ENCODE data around the gene ADISSP.

The ADISSP gene

GRCh38 chr20:3802524-3803239, 35.1 kb upstream of the ADISSP start:
- no peak for DNase-seq (ENCODE audit: low read depth)
- TF ChIP-seq, protein P1, sequence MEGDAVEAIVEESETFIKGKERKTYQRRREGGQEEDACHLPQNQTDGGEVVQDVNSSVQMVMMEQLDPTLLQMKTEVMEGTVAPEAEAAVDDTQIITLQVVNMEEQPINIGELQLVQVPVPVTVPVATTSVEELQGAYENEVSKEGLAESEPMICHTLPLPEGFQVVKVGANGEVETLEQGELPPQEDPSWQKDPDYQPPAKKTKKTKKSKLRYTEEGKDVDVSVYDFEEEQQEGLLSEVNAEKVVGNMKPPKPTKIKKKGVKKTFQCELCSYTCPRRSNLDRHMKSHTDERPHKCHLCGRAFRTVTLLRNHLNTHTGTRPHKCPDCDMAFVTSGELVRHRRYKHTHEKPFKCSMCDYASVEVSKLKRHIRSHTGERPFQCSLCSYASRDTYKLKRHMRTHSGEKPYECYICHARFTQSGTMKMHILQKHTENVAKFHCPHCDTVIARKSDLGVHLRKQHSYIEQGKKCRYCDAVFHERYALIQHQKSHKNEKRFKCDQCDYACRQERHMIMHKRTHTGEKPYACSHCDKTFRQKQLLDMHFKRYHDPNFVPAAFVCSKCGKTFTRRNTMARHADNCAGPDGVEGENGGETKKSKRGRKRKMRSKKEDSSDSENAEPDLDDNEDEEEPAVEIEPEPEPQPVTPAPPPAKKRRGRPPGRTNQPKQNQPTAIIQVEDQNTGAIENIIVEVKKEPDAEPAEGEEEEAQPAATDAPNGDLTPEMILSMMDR (IDR thresholded peaks at IDR 0.05; ENCODE audit: control insufficient read depth, extremely low read depth, insufficient read depth) = no peak
- no peak overlapping the region for H3K4me3 ChIP-seq (ENCODE audit: low read depth, low read length)

- DNase-seq (ENCODE audit: low read depth) = no peak
- H3K4me3 ChIP-seq (ENCODE audit: low read depth, low read length) = no peak overlapping the region
- TF ChIP-seq, protein P1 (IDR thresholded peaks at IDR 0.05; ENCODE audit: control insufficient read depth, extremely low read depth, insufficient read depth) = no peak
These were observed 34.3 kb upstream of the ADISSP start for GRCh38 chr20:3801846-3802245.

DNA sequence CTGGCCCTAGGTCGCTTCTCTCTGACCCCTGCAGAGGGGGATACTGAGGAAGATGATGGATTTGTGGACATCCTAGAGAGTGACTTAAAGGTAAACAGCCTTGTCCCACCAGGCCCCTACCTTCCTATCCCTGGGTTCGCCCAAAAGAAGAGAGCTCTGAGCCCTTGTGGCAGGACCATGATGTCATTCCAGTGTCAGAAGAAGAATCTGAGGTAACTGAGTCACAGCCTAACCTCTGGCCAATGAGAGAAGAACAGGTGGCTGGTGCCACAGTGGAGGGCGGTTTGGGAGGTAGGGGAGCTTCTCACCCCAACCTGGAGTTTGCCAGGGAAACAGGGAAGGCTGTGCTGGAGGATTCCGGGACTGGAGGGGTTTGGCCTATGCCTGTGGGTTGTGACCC, 33.7 kb upstream of the ADISSP start:
- TF ChIP-seq, protein P1 (IDR thresholded peaks at IDR 0.05; ENCODE audit: control insufficient read depth, extremely low read depth, insufficient read depth) = no peak
- H3K4me3 ChIP-seq (ENCODE audit: low read depth, low read length) = no peak overlapping the region
- DNase-seq (ENCODE audit: low read depth) = no peak

GRCh38 chr20:3800878-3801260, 33.3 kb upstream of the ADISSP start:
- TF ChIP-seq, protein P1 (IDR thresholded peaks at IDR 0.05; ENCODE audit: control insufficient read depth, extremely low read depth, insufficient read depth) = no peak
- no peak for DNase-seq (ENCODE audit: low read depth)
- no peak overlapping the region for H3K4me3 ChIP-seq (ENCODE audit: low read depth, low read length)

DNA sequence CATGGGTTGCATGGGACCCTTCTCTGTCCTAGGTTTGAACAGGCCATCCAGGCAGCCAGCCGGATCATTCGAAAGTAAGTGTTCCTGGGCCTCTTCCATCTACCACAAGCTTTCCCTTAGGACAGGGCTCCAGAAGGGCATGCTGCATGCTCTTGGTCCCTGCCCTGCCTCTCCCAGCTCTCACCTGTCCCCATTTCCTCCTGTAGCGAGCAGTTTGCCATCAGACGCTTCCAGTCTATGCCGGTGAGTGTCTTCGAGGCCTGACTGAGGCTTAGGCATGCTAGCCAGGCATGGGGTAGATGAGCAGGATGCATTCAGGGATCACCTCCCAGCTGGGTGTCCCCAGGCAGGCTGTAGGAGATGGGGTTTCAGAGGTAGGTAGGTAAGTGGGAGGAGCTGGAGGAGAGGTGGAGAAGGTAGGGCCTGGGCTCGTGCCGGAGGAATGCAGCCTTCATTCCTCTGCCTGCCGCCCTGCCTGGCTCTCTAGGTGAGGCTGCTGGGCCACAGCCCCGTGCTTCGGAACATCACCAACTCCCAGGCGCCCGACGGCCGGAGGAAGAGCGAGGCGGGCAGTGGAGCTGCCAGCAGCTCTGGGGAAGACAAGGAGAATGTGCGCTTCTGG, 32.8 kb upstream of the ADISSP start:
- H3K4me3 ChIP-seq (ENCODE audit: low read depth, low read length) = no peak overlapping the region
- TF ChIP-seq, protein P1 (IDR thresholded peaks at IDR 0.05; ENCODE audit: control insufficient read depth, extremely low read depth, insufficient read depth) = no peak
- no peak for DNase-seq (ENCODE audit: low read depth)

DNA sequence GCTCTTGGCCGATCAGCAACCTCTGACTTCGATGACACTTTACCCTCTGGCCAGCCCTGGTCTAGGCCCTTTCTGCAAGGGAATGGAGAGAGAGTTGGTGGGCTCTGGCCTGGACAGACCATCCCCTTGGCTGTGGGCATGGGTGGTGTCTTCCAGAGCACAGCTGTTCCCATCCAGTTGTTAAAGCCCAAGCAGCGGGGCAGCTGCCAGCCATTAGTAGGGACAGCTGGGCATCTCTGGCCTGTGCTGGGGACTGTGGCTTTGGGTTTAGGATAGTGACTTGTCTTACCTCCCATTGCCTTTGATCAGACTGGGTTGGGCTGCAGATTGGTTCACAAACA, 31.3 kb upstream of the ADISSP start:
- no peak overlapping the region for H3K4me3 ChIP-seq (ENCODE audit: low read depth, low read length)
- TF ChIP-seq, protein P1 (IDR thresholded peaks at IDR 0.05; ENCODE audit: control insufficient read depth, extremely low read depth, insufficient read depth) = no peak
- no peak for DNase-seq (ENCODE audit: low read depth)

GRCh38 chr20:3798373-3798768, 30.8 kb upstream of the ADISSP start:
- no peak for DNase-seq (ENCODE audit: low read depth)
- TF ChIP-seq, protein P1 (IDR thresholded peaks at IDR 0.05; ENCODE audit: control insufficient read depth, extremely low read depth, insufficient read depth) = no peak
- no peak overlapping the region for H3K4me3 ChIP-seq (ENCODE audit: low read depth, low read length)
